Progenitor cell of endocrine pancreas (in vitro differentiated cells): Measurements from ENCODE around the gene C1orf141. TPM values are rescaled to one million over a fixed set of nuclear protein-coding genes. Genes with fewer than 3 reads are reported as not detected.

Source experiments
- DNase-seq: peaks from one replicate; pipeline ENCODE4 v3.0.0; 2021; ENCODE audit warnings: low spot score; ENCODE audit not compliant: unreplicated experiment
- H3K27ac Mint-ChIP-seq: 2 replicates; pipeline ENCODE4 v1.8.0; 2021; ENCODE audit warnings: mild to moderate bottlenecking, moderate library complexity, mixed read lengths
- H3K27me3 Mint-ChIP-seq: 2 replicates; pipeline ENCODE4 v1.8.0; 2021; ENCODE audit warnings: mixed read lengths
- H3K36me3 Mint-ChIP-seq: 2 replicates; pipeline ENCODE4 v1.8.0; 2022; ENCODE audit warnings: mixed read lengths; ENCODE audit not compliant: insufficient read depth
- H3K4me1 Mint-ChIP-seq: 2 replicates; pipeline ENCODE4 v1.8.0; 2021; ENCODE audit warnings: low read depth, mixed read lengths
- H3K4me3 Mint-ChIP-seq: 2 replicates; pipeline ENCODE4 v1.8.0; 2021; ENCODE audit warnings: low read depth, mild to moderate bottlenecking, moderate library complexity, mixed read lengths
- H3K9me3 Mint-ChIP-seq: 2 replicates; pipeline ENCODE4 v1.8.0; 2021; ENCODE audit warnings: low read depth, mixed read lengths
- CTCF ChIP-seq: fragments of 200-600 bp; sonication (generic); IDR thresholded peaks from one replicate; pipeline ENCODE4 v1.5.0; 2021; ENCODE audit warnings: antibody characterized with exemption, mild to moderate bottlenecking; ENCODE audit not compliant: unreplicated experiment
- total RNA-seq: library from RNA; stranded (reverse); gene quantifications from 2 replicates; pipeline ENCODE4 v1.2.1, GENCODE V29; 2021

C1orf141 gene
- total RNA-seq, 1 donor from 2014 or later = not detected

GRCh38 chr1:67171574-67171955 lies 36.8 kb upstream of the C1orf141 start:
- no peak overlapping the region for H3K27ac Mint-ChIP-seq
- no peaks in the 10 kb centered on the region for H3K36me3 Mint-ChIP-seq
- H3K4me3 Mint-ChIP-seq = no peak overlapping the region
- H3K27me3 Mint-ChIP-seq = peaks cover 3% of the 10 kb centered on the region
- H3K4me1 Mint-ChIP-seq = peaks cover 6% of the 10 kb centered on the region
- no peak for TF ChIP-seq CTCF
- no peaks in the 10 kb centered on the region for H3K9me3 Mint-ChIP-seq
- no peak for DNase-seq

GRCh38 chr1:67170751-67171573 lies 36.2 kb upstream of the C1orf141 start:
- peaks cover 6% of the 10 kb centered on the region for H3K4me1 Mint-ChIP-seq
- no peak for TF ChIP-seq CTCF
- DNase-seq = no peak
- no peak overlapping the region for H3K4me3 Mint-ChIP-seq
- H3K36me3 Mint-ChIP-seq = no peaks in the 10 kb centered on the region
- no peak overlapping the region for H3K27ac Mint-ChIP-seq
- H3K9me3 Mint-ChIP-seq = no peaks in the 10 kb centered on the region
- peaks cover 3% of the 10 kb centered on the region for H3K27me3 Mint-ChIP-seq

- Mint-ChIP-seq H3K4me1 (peaks cover 6% of the 10 kb centered on the region), H3K4me3 (no peak overlapping the region), H3K9me3 (no peaks in the 10 kb centered on the region), H3K27ac (no peak overlapping the region), H3K36me3 (no peaks in the 10 kb centered on the region), H3K27me3 (peaks cover 3% of the 10 kb centered on the region)
- DNase-seq = no peak
- no peak for TF ChIP-seq CTCF
These were observed 35.2 kb upstream of the C1orf141 start for GRCh38 chr1:67169932-67170331.

GRCh38 chr1:67169496-67169895 lies 34.7 kb upstream of the C1orf141 start:
- peaks cover 3% of the 10 kb centered on the region for H3K27me3 Mint-ChIP-seq
- H3K9me3 Mint-ChIP-seq = no peaks in the 10 kb centered on the region
- H3K4me1 Mint-ChIP-seq = peaks cover 6% of the 10 kb centered on the region
- DNase-seq = no peak
- no peak overlapping the region for H3K4me3 Mint-ChIP-seq
- no peak for TF ChIP-seq CTCF
- no peaks in the 10 kb centered on the region for H3K36me3 Mint-ChIP-seq
- H3K27ac Mint-ChIP-seq = no peak overlapping the region

GRCh38 chr1:67166196-67166595 lies 31.4 kb upstream of the C1orf141 start, which contains the start of gene IL23R:
Gene IL23R (plus strand): TSS chr1:67166454. CDS start chr1:67168121, 1,667 bp downstream.
- Mint-ChIP-seq H3K27me3 (peaks cover 3% of the 10 kb centered on the region), H3K27ac (no peak within 1 kb of the TSS), H3K4me3 (no peak within 1 kb of the TSS), H3K36me3 (no peaks in the 10 kb centered on the region), H3K4me1 (peaks cover 6% of the 10 kb centered on the region), H3K9me3 (no peaks in the 10 kb centered on the region)
- no peak for DNase-seq
- no peak for TF ChIP-seq CTCF
